Vagina (tissue), 2 donors: ENCODE results near the gene PDIA5.
"Not testable (repeated sequence)": the region's sequence is repeated elsewhere in the genome, so short reads cannot be mapped to it uniquely, and the experiment has no call there.

Source experiments
- POLR2A ChIP-seq, 2 donors: fragments of 450-650 bp; IDR thresholded peaks; one replicate each; pipeline ENCODE4 v1.6.1; 2017; ENCODE audit warnings: antibody characterized with exemption in 2 of 2, mild to moderate bottlenecking in 2 of 2, moderate library complexity in 2 of 2
- TF ChIP-seq, protein P1 (sequence below), 3 experiments: fragments of 450-650 bp in 2 of 3; fragments of 200-600 bp in 1 of 3; sonication (generic) in 1 of 3; IDR thresholded peaks; one replicate each; pipeline ENCODE4 v1.5.1; 2017 to 2019; ENCODE audit warnings: antibody characterized with exemption in 3 of 3, mild to moderate bottlenecking in 2 of 3, moderate library complexity in 2 of 3

DNA sequence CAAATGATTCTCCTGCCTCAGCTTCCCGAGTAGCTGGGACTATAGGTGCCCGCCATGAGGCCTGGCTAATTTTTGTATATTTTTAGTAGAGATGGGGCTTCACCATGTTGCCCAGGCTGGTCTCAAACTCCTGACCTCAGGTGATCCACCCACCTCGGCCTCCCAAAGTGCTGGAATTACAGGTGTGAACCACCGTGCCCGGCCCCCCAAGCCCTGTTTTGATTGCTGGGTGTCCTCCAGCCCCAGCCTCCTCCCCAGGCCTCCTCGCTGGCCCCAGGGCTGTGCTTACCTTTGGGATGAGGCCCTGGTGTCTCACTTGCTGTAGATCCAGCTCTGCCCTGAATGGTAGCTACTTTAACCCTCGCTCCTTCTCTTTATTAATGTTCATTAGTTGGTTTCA, 45.8 kb downstream of the PDIA5 start:
- TF ChIP-seq, protein P1, sequence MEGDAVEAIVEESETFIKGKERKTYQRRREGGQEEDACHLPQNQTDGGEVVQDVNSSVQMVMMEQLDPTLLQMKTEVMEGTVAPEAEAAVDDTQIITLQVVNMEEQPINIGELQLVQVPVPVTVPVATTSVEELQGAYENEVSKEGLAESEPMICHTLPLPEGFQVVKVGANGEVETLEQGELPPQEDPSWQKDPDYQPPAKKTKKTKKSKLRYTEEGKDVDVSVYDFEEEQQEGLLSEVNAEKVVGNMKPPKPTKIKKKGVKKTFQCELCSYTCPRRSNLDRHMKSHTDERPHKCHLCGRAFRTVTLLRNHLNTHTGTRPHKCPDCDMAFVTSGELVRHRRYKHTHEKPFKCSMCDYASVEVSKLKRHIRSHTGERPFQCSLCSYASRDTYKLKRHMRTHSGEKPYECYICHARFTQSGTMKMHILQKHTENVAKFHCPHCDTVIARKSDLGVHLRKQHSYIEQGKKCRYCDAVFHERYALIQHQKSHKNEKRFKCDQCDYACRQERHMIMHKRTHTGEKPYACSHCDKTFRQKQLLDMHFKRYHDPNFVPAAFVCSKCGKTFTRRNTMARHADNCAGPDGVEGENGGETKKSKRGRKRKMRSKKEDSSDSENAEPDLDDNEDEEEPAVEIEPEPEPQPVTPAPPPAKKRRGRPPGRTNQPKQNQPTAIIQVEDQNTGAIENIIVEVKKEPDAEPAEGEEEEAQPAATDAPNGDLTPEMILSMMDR (IDR thresholded peaks at IDR 0.05), result not testable (repeated sequence)
- not testable (repeated sequence) for TF ChIP-seq POLR2A (IDR thresholded peaks at IDR 0.05)
